HepG2 (cell line): ENCODE results near the gene LMX1B. TPM values are rescaled to one million over a fixed set of nuclear protein-coding genes. Genes with fewer than 3 reads are reported as not detected.
"Not testable (repeated sequence)": the region's sequence is repeated elsewhere in the genome, so short reads cannot be mapped to it uniquely, and the experiment has no call there.

Experiments
- ATAC-seq: fragments of 200-7000 bp; cut with Tn5 transposase; 3 replicates; pipeline ENCODE4 v1.9.1; 2020; ENCODE audit warnings: mild to moderate bottlenecking, moderate library complexity
- BruUV-seq: library from RNA; stranded (reverse); fragments of 400-500 nt; replicated peaks from 2 replicates; lab custom pipeline; 2021; lab: Mats Ljungman, UMichigan
- CTCF ChIA-PET: fragments of 300-600 bp; formaldehyde crosslinking; extraction: SDS; loops from one replicate; lab custom pipeline; 2021; ENCODE audit warnings: low total read pairs, inconsistent platforms, low intra/inter-chr PET ratio; lab: Yijun Ruan, JAX
- POLR2A ChIA-PET: fragments of 350-600 bp; sonication (Branson Sonifier 250); formaldehyde crosslinking; loops from one replicate; lab custom pipeline; 2020; ENCODE audit warnings: antibody characterized with exemption, inconsistent platforms; lab: Yijun Ruan, JAX
- DNase-seq: peaks from one replicate; pipeline ENCODE4 v3.0.0-alpha.2; 2015; ENCODE audit warnings: low spot score
- FAIRE-seq: peaks from 3 replicates; lab custom pipeline; 2011; peaks lifted over from hg19 to GRCh38; lab: Jason Lieb, UNC
- H2AFZ ChIP-seq: one replicate; pipeline ENCODE4 v1.6.1; 2011; ENCODE audit warnings: low read length, inconsistent platforms
- H3K27ac ChIP-seq: fragments of 300-600 bp; 3 replicates; pipeline ENCODE4 v1.8.0; 2011; ENCODE audit warnings: mixed run types, mild to moderate bottlenecking, mixed read lengths, low read length, inconsistent platforms; ENCODE audit not compliant: insufficient read depth; ENCODE audit errors: extremely low read length
- H3K27me3 ChIP-seq, 2 experiments: fragments of 200-600 bp in 1 of 2; 2 replicates in 1 of 2; 3 replicates in 1 of 2; pipeline versions ENCODE4 v1.6.0 to v1.8.0; 2011; ENCODE audit warnings: low read length in 2 of 2, mild to moderate bottlenecking in 2 of 2, moderate library complexity in 2 of 2, inconsistent platforms in 1 of 2; ENCODE audit not compliant: insufficient read depth in 2 of 2, control insufficient read depth in 1 of 2
- H3K36me3 ChIP-seq, 2 experiments: fragments of 200-600 bp in 1 of 2; replicated peaks in 1 of 2; 2 replicates in 1 of 2; 3 replicates in 1 of 2; pipeline versions ENCODE4 v1.5.1 to v1.8.0; 2011; ENCODE audit warnings: low read length in 2 of 2, inconsistent platforms in 1 of 2; ENCODE audit not compliant: insufficient read depth in 2 of 2, control insufficient read depth in 1 of 2
- H3K4me1 ChIP-seq: 2 replicates; pipeline ENCODE4 v1.5.1; 2012; ENCODE audit warnings: low read length, inconsistent platforms; ENCODE audit not compliant: insufficient read depth
- H3K4me2 ChIP-seq: 2 replicates; pipeline ENCODE4 v1.6.0; 2011; ENCODE audit warnings: low read depth, low read length, inconsistent platforms
- H3K4me3 ChIP-seq, 3 experiments: fragments of 200-600 bp in 1 of 3; sonication (generic), shearing (Covaris generic) in 1 of 3; replicated peaks in 1 of 3; 2 replicates each; pipeline ENCODE4 v1.5.1; 2011 to 2016; ENCODE audit warnings: low read length in 3 of 3, inconsistent platforms in 2 of 3, low read depth in 2 of 3, mild to moderate bottlenecking in 2 of 3, control low read depth in 1 of 3, mixed read lengths in 1 of 3; ENCODE audit not compliant: insufficient read depth in 1 of 3
- H3K79me2 ChIP-seq: one replicate; pipeline ENCODE4 v1.6.1; 2011; ENCODE audit warnings: low read length, inconsistent platforms; ENCODE audit not compliant: insufficient read depth
- H3K9ac ChIP-seq: 2 replicates; pipeline ENCODE4 v1.6.0; 2011; ENCODE audit warnings: mild to moderate bottlenecking, low read depth, low read length, inconsistent platforms; ENCODE audit not compliant: insufficient read depth
- H3K9me3 ChIP-seq: 2 replicates; pipeline ENCODE4 v1.5.1; 2012; ENCODE audit warnings: mild to moderate bottlenecking, low read length
- H4K20me1 ChIP-seq: 2 replicates; pipeline ENCODE4 v1.6.0; 2011; ENCODE audit warnings: inconsistent platforms, mild to moderate bottlenecking, low read length, moderate library complexity; ENCODE audit not compliant: insufficient read depth
- ELF1 ChIP-seq: sonication (generic); formaldehyde crosslinking; IDR thresholded peaks from 2 replicates; pipeline ENCODE4 v1.4.0; 2020; ENCODE audit warnings: missing genetic modification reagents
- GATAD1 ChIP-seq: IDR thresholded peaks from 2 replicates; pipeline ENCODE4 v1.6.1; 2016; ENCODE audit warnings: missing genetic modification reagents, missing compliant biosample characterization
- KLF13 ChIP-seq: sonication (generic); formaldehyde crosslinking; IDR thresholded peaks from 2 replicates; pipeline ENCODE4 v1.4.0; 2020; ENCODE audit warnings: mild to moderate bottlenecking, missing genetic modification reagents
- NFIC ChIP-seq: IDR thresholded peaks from 2 replicates; pipeline ENCODE4 v1.6.1; 2012; ENCODE audit warnings: mild to moderate bottlenecking, low read length, inconsistent platforms
- TEAD3 ChIP-seq: optimal IDR thresholded peaks from 2 replicates; pipeline ENCODE3; 2016; ENCODE audit warnings: borderline replicate concordance
- ZBTB21 ChIP-seq: sonication (generic); formaldehyde crosslinking; IDR thresholded peaks from 2 replicates; pipeline ENCODE4 v1.4.0; 2020; ENCODE audit warnings: missing genetic modification reagents
- ZBTB40 ChIP-seq, 2 experiments: fragments of 450-650 bp in 1 of 2; sonication (generic) in 1 of 2; formaldehyde crosslinking in 1 of 2; IDR thresholded peaks; 2 replicates each; pipeline versions ENCODE4 v1.6.1 to v1.8.0; 2016 to 2022; ENCODE audit warnings: antibody characterized with exemption in 1 of 2, mild to moderate bottlenecking in 1 of 2, missing genetic modification reagents in 1 of 2
- ZNF580 ChIP-seq: IDR thresholded peaks from 2 replicates; pipeline ENCODE4 v1.6.1; 2016; ENCODE audit warnings: low read depth, borderline replicate concordance
- ZSCAN12 ChIP-seq: sonication (generic); formaldehyde crosslinking; IDR thresholded peaks from 2 replicates; pipeline ENCODE4 v1.9.0; 2021; ENCODE audit warnings: mild to moderate bottlenecking, missing genetic modification reagents
- WGBS: methylation state at CpG from one replicate; pipeline ENCODE4 v1.1.6; 2017; ENCODE audit warnings: low lambda C conversion rate; 5-methylcytosine and 5-hydroxymethylcytosine counted together
- in situ Hi-C: cut with HindIII; loops from 2 replicates; pipeline ENCODE4 v1.10.0; 2017; ENCODE audit warnings: low pct_unique_long_range_greater_than_20kb; ENCODE audit not compliant: extremely low pct_ligation_motif_present
- intact Hi-C: fragments of 100-400 bp; cut with micrococcal nuclease; formaldehyde crosslinking; loops from one replicate; pipeline ENCODE4 v1.10.0; 2022; ENCODE audit not compliant: unreplicated experiment
- polyA plus RNA-seq, 8 experiments: library from polyadenylated mRNA; depleted of rRNA in 3 of 8; stranded (reverse) in 7 of 8; unstranded in 1 of 8; fragments of >200 nt; fragmentation: Illumina TruSeq in 4 of 8; extraction: Trizol in 4 of 8; gene quantifications; 2 replicates each; pipeline versions ENCODE4 v1.2.1 to v1.2.3, GENCODE V29; 2011 to 2016; ENCODE audit warnings: low read depth in 4 of 8, missing spikeins in 1 of 8, mixed read lengths in 1 of 8; ENCODE audit not compliant: insufficient read depth in 1 of 8
- total RNA-seq, 5 experiments: library from RNA; depleted of rRNA; stranded (reverse); fragments of >200 nt; fragmentation: Illumina TruSeq; extraction: Trizol; gene quantifications; 2 replicates each; pipeline ENCODE4 v1.2.3, GENCODE V29; 2016; ENCODE audit warnings: low read depth in 1 of 5
- TF ChIP-seq, protein P1 (sequence below): sonication (generic); formaldehyde crosslinking; IDR thresholded peaks from 2 replicates; pipeline ENCODE4 v1.5.1; 2020; ENCODE audit warnings: mild to moderate bottlenecking, missing genetic modification reagents, moderate library complexity

The LMX1B gene
- total and polyA plus RNA-seq, 2 of the 13 experiments (the other 11 are each of a cell fraction or from before 2014, with no cell fraction given): not detected

DNA sequence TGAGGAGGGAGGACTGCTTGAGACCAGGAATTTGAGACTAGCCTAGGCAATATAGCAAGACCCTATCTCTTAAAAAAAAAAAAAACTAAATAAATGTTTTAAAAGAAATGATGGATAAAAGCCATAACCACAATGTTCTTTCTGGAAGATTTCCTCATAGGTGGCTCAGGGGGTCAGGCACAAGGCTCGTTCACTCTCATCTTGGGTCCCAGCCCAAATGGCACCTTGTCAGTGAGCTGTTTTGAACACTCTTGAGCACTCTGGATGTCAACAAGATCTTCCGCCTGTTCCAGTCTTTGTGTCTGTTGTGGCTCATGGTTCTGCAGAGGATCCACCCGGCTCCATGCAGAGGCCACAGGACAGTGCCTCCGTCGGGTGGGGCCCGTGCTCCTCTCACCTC lies 35.7 kb upstream of the LMX1B start (continued):
- TF ChIP-seq, protein P1, sequence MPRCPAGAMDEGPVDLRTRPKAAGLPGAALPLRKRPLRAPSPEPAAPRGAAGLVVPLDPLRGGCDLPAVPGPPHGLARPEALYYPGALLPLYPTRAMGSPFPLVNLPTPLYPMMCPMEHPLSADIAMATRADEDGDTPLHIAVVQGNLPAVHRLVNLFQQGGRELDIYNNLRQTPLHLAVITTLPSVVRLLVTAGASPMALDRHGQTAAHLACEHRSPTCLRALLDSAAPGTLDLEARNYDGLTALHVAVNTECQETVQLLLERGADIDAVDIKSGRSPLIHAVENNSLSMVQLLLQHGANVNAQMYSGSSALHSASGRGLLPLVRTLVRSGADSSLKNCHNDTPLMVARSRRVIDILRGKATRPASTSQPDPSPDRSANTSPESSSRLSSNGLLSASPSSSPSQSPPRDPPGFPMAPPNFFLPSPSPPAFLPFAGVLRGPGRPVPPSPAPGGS (CRISPR knock-in tag): no peak
- no peak for TF ChIP-seq NFIC
- TF ChIP-seq KLF13 (CRISPR knock-in tag): no peak
- no peak for TF ChIP-seq ELF1 (CRISPR knock-in tag)
- TF ChIP-seq ZNF580 (CRISPR knock-in tag): no peak
- TF ChIP-seq ZBTB40 (IDR thresholded peaks at IDR 0.05): no peak
- TF ChIP-seq ZBTB40 (CRISPR knock-in tag; IDR thresholded peaks at IDR 0.05): no peak
- no peak for TF ChIP-seq ZBTB21 (CRISPR knock-in tag)
- no peak for TF ChIP-seq GATAD1 (CRISPR knock-in tag)
- TF ChIP-seq ZSCAN12 (CRISPR knock-in tag): no peak
- no peak for TF ChIP-seq TEAD3 (CRISPR knock-in tag)

DNA sequence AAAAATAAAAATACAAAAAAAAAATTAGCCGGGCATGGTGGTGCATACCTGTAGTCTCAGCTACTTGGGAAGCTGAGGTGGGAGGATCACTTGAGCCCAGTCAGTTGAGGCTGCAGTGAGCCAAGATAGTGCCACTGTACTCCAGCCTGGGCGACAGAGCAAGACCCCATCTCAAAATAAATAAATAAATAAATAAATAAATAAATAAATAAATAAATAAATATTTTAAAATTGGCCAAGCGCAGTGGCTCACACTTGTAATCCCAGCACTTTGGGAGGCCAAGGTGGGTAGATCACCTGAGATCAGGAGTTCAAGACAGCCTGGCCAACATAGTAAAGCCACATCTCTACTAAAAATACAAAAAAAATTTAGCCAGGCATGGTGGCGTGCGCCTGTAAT lies 33.4 kb upstream of the LMX1B start:
- H3K4me2 ChIP-seq, H3K36me3 ChIP-seq, H3K79me2 ChIP-seq, H3K27ac ChIP-seq, intact Hi-C loops, BruUV-seq, ATAC-seq, H2AFZ ChIP-seq, DNase-seq, H4K20me1 ChIP-seq, H3K9me3 ChIP-seq, H3K4me3 ChIP-seq, H3K9ac ChIP-seq, POLR2A ChIA-PET, in situ Hi-C loops, FAIRE-seq, CTCF ChIA-PET: not testable (repeated sequence)
- Histone ChIP-seq H3K27me3 (peaks cover 1 to 40% of the 10 kb centered on the region in 2 experiments; a peak in 3 of 5 replicates), H3K4me1 (peaks cover 22% of the 10 kb centered on the region)
- 78% methylated on average over 5 of the region's 5 CpGs for WGBS
